Glomerular endothelial cell (primary cell): ENCODE results near the gene MS4A6E. TPM values are rescaled to one million over a fixed set of nuclear protein-coding genes. Genes with fewer than 3 reads are reported as not detected.
"Not testable (repeated sequence)": the region's sequence is repeated elsewhere in the genome, so short reads cannot be mapped to it uniquely, and the experiment has no call there.

Source experiments
- DNase-seq: peaks from one replicate; pipeline ENCODE4 v3.0.0-alpha.2; 2011; ENCODE audit warnings: low read depth, low spot score; ENCODE audit errors: extremely low read depth
- total RNA-seq: library from RNA; depleted of rRNA; stranded (reverse); fragments of >200 nt; gene quantifications from 2 replicates; pipeline ENCODE4 v1.2.3, GENCODE V29; 2015

The MS4A6E gene
- not detected in 2 replicates for total RNA-seq

DNA sequence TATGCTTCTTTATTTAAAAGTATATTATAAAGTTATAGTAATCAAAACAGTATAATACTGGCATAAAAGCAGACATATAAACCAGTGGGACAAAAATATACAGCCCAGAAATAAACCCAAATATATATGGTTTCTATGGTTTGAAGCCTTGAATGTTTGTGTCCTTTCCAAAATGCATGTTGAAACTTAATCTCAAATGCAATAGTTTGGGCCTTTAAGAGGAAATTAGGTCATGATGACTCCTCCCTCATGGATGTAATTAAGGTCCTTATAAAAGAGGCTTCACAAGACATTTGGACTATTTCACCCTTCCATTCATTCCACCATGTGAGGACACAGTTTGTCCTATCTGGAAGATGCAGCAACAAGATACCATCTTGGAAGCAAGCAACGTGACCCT lies at the start of gene MS4A6E:
Gene MS4A6E (plus strand): TSS at position 301 of the 400 bp plus-strand sequence. CDS start 7,641 bp downstream, outside the sequence.
- DNase-seq: no peak

GRCh38 chr11:60280412-60280811 lies 46.6 kb upstream of the MS4A6E start, which contains the start of gene MS4A4A:
Gene MS4A4A (plus strand): TSS chr11:60280666. CDS start chr11:60280676, 10 bp downstream.
- DNase-seq: no peak

DNA sequence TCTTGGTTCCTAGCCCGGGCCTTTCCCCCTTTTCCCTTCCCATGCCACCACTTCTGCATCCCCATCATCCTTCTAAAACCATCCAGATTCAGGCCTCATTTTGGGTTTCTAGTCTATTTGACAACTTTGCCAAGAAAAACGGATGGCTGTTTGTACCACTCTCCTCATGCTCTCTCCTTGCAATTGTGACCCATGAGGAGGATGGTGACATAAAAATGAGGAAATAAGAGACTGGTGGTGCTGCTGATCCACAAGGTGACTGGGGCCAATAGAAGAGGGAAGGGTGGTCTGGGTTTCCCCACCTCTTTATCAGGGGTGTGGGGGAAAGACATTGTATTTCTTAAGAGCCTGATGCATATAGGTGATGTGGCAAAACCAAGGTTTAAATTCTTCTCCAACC lies 45.6 kb upstream of the MS4A6E start:
- DNase-seq: no peak

GRCh38 chr11:60282286-60282685 lies 44.8 kb upstream of the MS4A6E start:
- DNase-seq: no peak

DNA sequence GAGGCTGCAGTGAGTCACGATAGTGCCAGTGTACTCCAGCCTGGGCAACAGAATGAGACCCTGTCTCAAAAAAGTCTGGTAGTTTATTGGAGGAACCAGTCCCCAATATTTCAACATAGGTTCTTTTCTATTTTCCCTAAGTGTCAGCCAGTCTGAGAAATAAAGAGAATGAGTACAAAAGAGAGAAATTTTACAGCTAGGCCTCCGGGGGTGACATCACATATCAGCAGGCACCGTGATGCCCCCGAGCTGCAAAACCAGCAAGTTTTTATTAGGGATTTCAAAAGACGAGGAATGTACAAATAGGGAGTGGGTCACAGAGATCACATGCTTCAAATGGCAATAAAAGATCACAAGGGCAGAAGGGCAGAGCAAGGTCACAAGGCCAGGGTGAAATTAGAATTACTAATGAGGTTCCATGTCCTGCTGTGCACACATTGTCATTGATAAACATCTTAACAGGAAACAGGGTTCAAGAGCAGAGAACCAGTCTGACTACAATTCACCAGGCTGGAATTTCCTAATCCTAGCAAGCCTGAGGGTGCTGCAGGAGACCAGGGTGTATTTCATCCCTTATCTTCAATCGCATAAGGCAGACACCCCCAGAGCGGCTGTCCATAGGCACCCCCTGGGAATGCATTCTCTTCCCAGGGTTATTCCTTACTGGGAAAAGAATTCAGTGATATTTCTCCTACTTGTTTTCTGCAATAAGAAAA lies 41.5 kb upstream of the MS4A6E start:
- not testable (repeated sequence) for DNase-seq

GRCh38 chr11:60288531-60288930 lies 38.5 kb upstream of the MS4A6E start:
- DNase-seq: no peak

DNA sequence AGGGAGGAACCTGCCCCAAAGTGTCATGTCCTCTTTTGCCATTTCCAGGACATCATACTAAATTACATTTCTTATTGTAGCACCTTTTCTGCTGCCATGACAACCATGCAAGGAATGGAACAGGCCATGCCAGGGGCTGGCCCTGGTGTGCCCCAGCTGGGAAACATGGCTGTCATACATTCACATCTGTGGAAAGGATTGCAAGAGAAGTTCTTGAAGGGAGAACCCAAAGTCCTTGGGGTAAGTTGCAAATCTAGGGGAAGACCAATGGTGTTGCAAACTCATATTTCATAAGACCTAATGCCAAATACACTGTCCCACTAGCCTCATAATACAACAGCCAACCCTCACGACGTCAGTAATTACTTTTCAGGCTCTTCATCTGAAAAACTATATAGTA lies 34.9 kb upstream of the MS4A6E start:
- DNase-seq: no peak

GRCh38 chr11:60301178-60301577 lies 25.9 kb upstream of the MS4A6E start:
- DNase-seq: no peak

DNA sequence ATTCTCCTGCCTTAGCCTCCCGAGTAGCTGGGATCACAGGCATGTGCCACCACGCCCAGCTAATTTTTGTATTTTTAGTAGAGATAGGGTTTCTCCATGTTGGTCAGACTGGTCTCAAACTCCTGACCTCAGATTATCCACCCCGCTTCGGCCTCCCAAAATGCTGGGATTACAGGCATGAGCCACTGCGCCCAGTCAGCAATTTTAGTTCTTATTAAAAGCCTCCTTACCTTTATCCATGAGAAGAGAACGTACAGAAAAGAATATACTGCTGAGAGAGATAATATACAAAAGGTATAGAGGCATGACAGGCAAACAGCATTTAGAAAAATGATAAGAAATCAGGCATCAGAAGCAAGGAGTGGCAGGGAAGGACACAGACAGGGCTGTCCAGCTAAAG lies 25.2 kb upstream of the MS4A6E start:
- not testable (repeated sequence) for DNase-seq

- no peak for DNase-seq
Observed at GRCh38 chr11:60303661-60304060, 23.4 kb upstream of the MS4A6E start.

GRCh38 chr11:60305906-60306619 lies 21.0 kb upstream of the MS4A6E start:
- DNase-seq: no peak

DNA sequence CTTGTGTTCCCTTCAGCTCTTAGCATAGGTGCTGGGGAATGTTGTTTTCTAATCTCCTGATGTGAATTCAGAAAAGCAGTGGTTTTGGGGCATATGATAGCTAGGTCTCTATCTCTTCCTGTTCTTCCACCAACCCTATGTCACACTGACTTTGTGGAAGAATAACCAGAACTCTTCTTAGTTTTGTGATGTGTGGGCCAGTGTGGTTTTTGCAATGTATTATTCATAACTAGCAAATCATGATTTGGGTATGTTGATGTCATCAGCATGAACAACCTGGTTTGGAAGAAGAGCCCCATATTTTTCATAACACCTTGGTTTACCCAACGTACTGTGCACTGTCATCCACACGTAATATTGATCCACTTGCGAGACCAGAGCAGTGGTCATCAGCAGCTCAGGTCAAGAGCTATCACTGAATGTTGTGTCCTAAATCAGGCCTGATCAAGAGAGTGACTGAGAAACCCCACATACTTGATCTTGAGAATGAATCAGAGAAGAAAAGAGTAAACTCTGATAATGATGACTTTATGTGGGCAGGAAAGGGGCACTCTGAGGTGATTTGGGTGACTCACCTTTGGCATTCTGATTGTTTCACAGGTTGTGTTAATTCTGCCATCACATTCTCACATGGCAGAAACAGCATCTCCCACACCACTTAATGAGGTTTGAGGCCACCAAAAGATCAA lies 19.4 kb upstream of the MS4A6E start:
- no peak for DNase-seq

- no peak for DNase-seq
Observed at GRCh38 chr11:60310407-60310998, 16.6 kb upstream of the MS4A6E start.

DNA sequence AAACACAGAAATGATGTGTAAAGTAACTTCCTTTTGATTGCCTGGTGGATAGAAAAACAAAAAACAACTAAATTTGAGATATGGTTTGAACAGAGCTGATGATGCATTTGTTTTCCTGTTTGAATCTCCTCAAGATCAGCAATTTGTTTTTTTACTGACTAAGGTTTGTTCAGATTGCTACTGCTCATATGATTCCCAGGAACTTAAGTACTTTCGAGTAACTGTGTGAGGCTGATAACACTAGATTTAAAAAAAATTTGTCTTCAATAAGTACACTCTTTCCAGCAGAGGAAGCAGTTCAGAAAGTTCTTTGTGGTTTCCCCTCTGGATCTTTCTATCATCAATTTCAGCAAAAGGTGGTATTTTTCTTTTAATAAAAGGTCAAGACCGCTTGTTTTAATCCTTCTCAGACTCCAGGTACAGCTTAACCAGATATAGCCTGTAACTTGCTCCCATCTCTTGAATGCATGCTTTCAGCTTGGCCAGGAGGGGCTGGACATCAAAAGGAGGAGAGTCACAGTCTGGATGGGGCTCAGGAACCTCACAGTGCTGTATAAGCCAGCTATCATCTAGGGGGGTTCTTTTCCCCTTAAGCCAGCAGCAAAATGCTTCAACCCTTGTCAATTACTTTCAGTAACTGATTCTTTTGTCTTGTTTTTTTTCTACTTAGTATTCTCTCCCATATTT lies 12.3 kb upstream of the MS4A6E start:
- DNase-seq: no peak

DNA sequence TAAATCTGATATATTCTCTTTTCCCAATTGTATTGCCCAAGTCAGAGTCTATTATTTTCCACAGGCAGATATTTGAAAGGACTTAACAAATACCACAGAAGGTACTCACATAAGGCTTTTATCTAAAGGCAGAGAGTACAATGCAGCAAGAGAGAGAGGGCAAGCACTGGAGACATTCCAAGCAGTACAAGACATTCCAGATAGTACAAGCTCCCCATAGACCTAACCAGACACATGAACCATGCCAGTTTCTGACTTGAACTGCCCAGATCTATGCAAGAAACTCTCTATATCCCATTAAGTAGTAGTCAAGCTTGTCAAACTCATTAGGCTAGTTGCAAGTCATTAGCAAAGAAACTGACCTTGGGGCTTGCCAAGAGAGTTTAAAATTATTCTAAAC lies 11.2 kb upstream of the MS4A6E start:
- no peak for DNase-seq

GRCh38 chr11:60316317-60316716 lies 10.7 kb upstream of the MS4A6E start:
- no peak for DNase-seq

GRCh38 chr11:60318726-60319125 lies 8.3 kb upstream of the MS4A6E start:
- no peak for DNase-seq

DNA sequence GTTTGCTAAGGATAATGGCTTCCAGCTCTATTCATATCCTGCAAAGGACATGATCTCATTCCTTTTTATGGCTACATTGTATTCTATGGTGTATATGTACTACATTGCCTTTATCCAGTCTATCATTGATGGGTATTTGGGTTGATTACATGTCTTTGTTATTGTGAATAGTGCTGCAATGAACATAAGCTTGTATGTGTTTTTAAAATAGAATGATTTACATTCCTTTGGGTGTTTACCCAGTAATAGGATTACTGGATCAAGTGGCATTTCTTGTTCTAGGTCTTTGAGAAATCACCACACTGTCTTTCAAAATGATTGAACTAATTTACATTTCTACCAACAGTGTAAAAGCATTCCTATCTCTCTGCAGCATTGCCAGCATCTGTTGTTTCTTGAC lies 6.0 kb upstream of the MS4A6E start:
- no peak for DNase-seq

- no peak for DNase-seq
Observed at GRCh38 chr11:60328460-60328859, 1.4 kb downstream of the MS4A6E start.

DNA sequence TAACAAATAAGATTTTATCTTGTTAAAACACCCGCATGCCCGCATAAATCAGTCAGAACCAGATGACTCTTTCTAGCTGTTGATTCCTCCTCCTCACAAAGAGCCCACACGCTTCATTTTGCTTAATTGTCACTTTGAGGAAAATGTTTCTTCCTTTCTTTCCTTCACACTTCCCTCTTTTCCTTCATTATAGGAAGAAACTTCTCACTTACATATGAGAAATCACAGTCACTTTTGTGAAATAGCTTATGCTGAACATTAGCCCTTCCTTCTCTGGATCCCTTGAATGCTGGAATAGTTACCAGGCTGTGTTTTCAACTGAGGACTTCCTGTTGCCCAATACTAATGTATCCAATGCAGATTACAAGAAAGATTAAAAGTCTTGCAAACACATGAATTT lies 5.8 kb downstream of the MS4A6E start:
- no peak for DNase-seq
